K562 (cell line): ENCODE measurements around the gene KCNJ2. TPM values are rescaled to one million over a fixed set of nuclear protein-coding genes. Genes with fewer than 3 reads are reported as not detected.

ENCODE experiments used
- ATF4 ChIP-seq: fragments of 450-650 bp; formaldehyde crosslinking; IDR thresholded peaks from 2 replicates; pipeline ENCODE4 v1.4.0; 2022; ENCODE audit warnings: mild to moderate bottlenecking, moderate library complexity
- CC2D1A ChIP-seq: fragments of 450-650 bp; IDR thresholded peaks from 2 replicates; pipeline ENCODE4 v1.6.1; 2017; ENCODE audit warnings: mild to moderate bottlenecking
- FOXP1 ChIP-seq: sonication (generic); formaldehyde crosslinking; IDR thresholded peaks from 2 replicates; pipeline ENCODE4 v1.8.0; 2022; ENCODE audit warnings: mild to moderate bottlenecking, missing genetic modification reagents
- FOXP4 ChIP-seq: sonication (generic); formaldehyde crosslinking; IDR thresholded peaks from 2 replicates; pipeline ENCODE4 v1.8.0; 2022; ENCODE audit warnings: mild to moderate bottlenecking, missing genetic modification reagents, borderline replicate concordance
- GATA2 ChIP-seq: sonication (generic); formaldehyde crosslinking; IDR thresholded peaks from 2 replicates; pipeline ENCODE4 v1.4.0; 2020; ENCODE audit warnings: mild to moderate bottlenecking, missing genetic modification reagents
- MTA2 ChIP-seq: fragments of 450-650 bp; IDR thresholded peaks from 2 replicates; pipeline ENCODE4 v1.6.1; 2016; ENCODE audit warnings: low read depth
- NR2C1 ChIP-seq, 2 experiments: fragments of 450-650 bp; IDR thresholded peaks; 2 replicates each; pipeline ENCODE4 v1.6.1; 2017; ENCODE audit warnings: mild to moderate bottlenecking in 2 of 2, antibody characterized with exemption in 1 of 2, inconsistent platforms in 1 of 2, missing compliant biosample characterization in 1 of 2, missing genetic modification characterization in 1 of 2
- SMAD3 ChIP-seq: fragments of 450-650 bp; formaldehyde crosslinking; conservative IDR thresholded peaks from 2 replicates; pipeline ENCODE4 v1.4.0; 2020; ENCODE audit warnings: mild to moderate bottlenecking
- SMAD4 ChIP-seq: fragments of 250-450 bp; sonication (Bioruptor Pico); conservative IDR thresholded peaks from 2 replicates; pipeline ENCODE4 v1.8.0; 2021; ENCODE audit warnings: inconsistent platforms, mild to moderate bottlenecking, moderate library complexity
- SP2 ChIP-seq: IDR thresholded peaks from 2 replicates; pipeline ENCODE4 v1.6.1; 2011; ENCODE audit warnings: mild to moderate bottlenecking, low read depth, low read length, moderate library complexity; ENCODE audit not compliant: poor library complexity, severe bottlenecking; ENCODE audit errors: extremely low read depth
- ZFP36 ChIP-seq: fragments of 150-350 bp; IDR thresholded peaks from 2 replicates; pipeline ENCODE4 v1.6.1; 2018; ENCODE audit warnings: low read length, low read depth; ENCODE audit not compliant: partially characterized antibody
- ZNF174 ChIP-seq: fragments of 250-450 bp; sonication (Bioruptor Pico); IDR thresholded peaks from 2 replicates; pipeline ENCODE4 v1.4.0; 2020; ENCODE audit warnings: mild to moderate bottlenecking
- ZNF589 ChIP-seq: fragments of 200-800 bp; sonication (Bioruptor generic); IDR thresholded peaks from 2 replicates; pipeline ENCODE4 v1.6.1; 2016; ENCODE audit warnings: low read depth, missing genetic modification characterization, missing compliant biosample characterization
- ZNF764 ChIP-seq: fragments of 250-450 bp; sonication (Bioruptor Pico); IDR thresholded peaks from 2 replicates; pipeline ENCODE4 v1.4.0; 2020; ENCODE audit warnings: low read depth, mild to moderate bottlenecking, moderate library complexity
- polyA plus RNA-seq, 8 experiments: library from polyadenylated mRNA; depleted of rRNA in 4 of 8; stranded (reverse) in 5 of 8; unstranded in 3 of 8; fragments of >200 nt; fragmentation: Nextera tagmentation in 2 of 8; fragmentation: Illumina TruSeq in 1 of 8; extraction: Ambion mirVana in 2 of 8; extraction: Trizol in 1 of 8; gene quantifications; 2 replicates each; pipeline versions ENCODE4 v1.2.1 to v1.2.3, GENCODE V29; 2011 to 2014; ENCODE audit warnings: inconsistent platforms in 1 of 8, missing spikeins in 1 of 8
- total RNA-seq, 7 experiments: library from RNA; depleted of rRNA in 6 of 7; stranded (reverse); fragments of >200 nt in 6 of 7; fragmentation: Illumina TruSeq in 2 of 7; extraction: Trizol in 2 of 7; gene quantifications; 2 replicates each; pipeline versions ENCODE4 v1.2.1 to v1.2.3, GENCODE V29; 2011 to 2021; ENCODE audit warnings: low replicate concordance in 1 of 7
- TF ChIP-seq, protein P1 (sequence below): sonication (generic); formaldehyde crosslinking; IDR thresholded peaks from 2 replicates; pipeline ENCODE4 v1.8.0; 2022; ENCODE audit warnings: missing genetic modification reagents, mild to moderate bottlenecking, borderline replicate concordance
- TF ChIP-seq, protein P2 (sequence below), 3 experiments: fragments of 200-800 bp in 1 of 3; sonication (Bioruptor generic) in 1 of 3; sonication (generic) in 1 of 3; formaldehyde crosslinking in 1 of 3; IDR thresholded peaks; 2 replicates each; pipeline versions ENCODE4 v1.6.1 to v1.8.0; 2016 to 2022; ENCODE audit warnings: mild to moderate bottlenecking in 2 of 3, missing compliant biosample characterization in 2 of 3, missing genetic modification characterization in 2 of 3, missing genetic modification reagents in 1 of 3
- TF ChIP-seq, protein P3 (sequence below): fragments of 250-450 bp; sonication (Bioruptor Pico); IDR thresholded peaks from 2 replicates; pipeline ENCODE4 v1.9.0; 2021; ENCODE audit warnings: mild to moderate bottlenecking, inconsistent platforms

The KCNJ2 gene
- total and polyA plus RNA-seq, 9 of the 15 experiments (the other 6 are each of a cell fraction or from before 2014, with no cell fraction given) = not detected

GRCh38 chr17:70128727-70129238 is 40.5 kb upstream of the KCNJ2 start (continued):
- TF ChIP-seq, protein P1, sequence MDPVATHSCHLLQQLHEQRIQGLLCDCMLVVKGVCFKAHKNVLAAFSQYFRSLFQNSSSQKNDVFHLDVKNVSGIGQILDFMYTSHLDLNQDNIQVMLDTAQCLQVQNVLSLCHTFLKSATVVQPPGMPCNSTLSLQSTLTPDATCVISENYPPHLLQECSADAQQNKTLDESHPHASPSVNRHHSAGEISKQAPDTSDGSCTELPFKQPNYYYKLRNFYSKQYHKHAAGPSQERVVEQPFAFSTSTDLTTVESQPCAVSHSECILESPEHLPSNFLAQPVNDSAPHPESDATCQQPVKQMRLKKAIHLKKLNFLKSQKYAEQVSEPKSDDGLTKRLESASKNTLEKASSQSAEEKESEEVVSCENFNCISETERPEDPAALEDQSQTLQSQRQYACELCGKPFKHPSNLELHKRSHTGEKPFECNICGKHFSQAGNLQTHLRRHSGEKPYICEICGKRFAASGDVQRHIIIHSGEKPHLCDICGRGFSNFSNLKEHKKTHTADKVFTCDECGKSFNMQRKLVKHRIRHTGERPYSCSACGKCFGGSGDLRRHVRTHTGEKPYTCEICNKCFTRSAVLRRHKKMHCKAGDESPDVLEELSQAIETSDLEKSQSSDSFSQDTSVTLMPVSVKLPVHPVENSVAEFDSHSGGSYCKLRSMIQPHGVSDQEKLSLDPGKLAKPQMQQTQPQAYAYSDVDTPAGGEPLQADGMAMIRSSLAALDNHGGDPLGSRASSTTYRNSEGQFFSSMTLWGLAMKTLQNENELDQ = no peak
- no peak for TF ChIP-seq MTA2
- TF ChIP-seq ATF4 (CRISPR knock-in tag) = peak; percentile 88
- TF ChIP-seq ZNF174 (CRISPR knock-in tag) = no peak
- TF ChIP-seq ZNF589 = no peak
- TF ChIP-seq NR2C1 (IDR thresholded peaks at IDR 0.05) = no peak
- TF ChIP-seq NR2C1 (tag; IDR thresholded peaks at IDR 0.05) = no peak
- TF ChIP-seq SMAD3 (CRISPR knock-in tag) = no peak
- no peak for TF ChIP-seq ZFP36
- no peak for TF ChIP-seq GATA2
- no peak for TF ChIP-seq FOXP4 (CRISPR knock-in tag)
- TF ChIP-seq, protein P2, sequence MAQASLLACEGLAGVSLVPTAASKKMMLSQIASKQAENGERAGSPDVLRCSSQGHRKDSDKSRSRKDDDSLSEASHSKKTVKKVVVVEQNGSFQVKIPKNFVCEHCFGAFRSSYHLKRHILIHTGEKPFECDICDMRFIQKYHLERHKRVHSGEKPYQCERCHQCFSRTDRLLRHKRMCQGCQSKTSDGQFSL (CRISPR knock-in tag; IDR thresholded peaks at IDR 0.05) = no peak
- TF ChIP-seq, protein P2 (tag; IDR thresholded peaks at IDR 0.05) = no peak
- no peak for TF ChIP-seq CC2D1A
- no peak for TF ChIP-seq ZNF764 (CRISPR knock-in tag)
- TF ChIP-seq SMAD4 (CRISPR knock-in tag) = peak; percentile 76
- peak; percentile 53 for TF ChIP-seq FOXP1
- TF ChIP-seq SP2 = no peak
- TF ChIP-seq, protein P3, sequence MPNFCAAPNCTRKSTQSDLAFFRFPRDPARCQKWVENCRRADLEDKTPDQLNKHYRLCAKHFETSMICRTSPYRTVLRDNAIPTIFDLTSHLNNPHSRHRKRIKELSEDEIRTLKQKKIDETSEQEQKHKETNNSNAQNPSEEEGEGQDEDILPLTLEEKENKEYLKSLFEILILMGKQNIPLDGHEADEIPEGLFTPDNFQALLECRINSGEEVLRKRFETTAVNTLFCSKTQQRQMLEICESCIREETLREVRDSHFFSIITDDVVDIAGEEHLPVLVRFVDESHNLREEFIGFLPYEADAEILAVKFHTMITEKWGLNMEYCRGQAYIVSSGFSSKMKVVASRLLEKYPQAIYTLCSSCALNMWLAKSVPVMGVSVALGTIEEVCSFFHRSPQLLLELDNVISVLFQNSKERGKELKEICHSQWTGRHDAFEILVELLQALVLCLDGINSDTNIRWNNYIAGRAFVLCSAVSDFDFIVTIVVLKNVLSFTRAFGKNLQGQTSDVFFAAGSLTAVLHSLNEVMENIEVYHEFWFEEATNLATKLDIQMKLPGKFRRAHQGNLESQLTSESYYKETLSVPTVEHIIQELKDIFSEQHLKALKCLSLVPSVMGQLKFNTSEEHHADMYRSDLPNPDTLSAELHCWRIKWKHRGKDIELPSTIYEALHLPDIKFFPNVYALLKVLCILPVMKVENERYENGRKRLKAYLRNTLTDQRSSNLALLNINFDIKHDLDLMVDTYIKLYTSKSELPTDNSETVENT (CRISPR knock-in tag) = no peak
